ENCODE data around the gene ZSCAN22.

ZSCAN22 gene

GRCh38 chr19:58349590-58349989 lies 22.8 kb downstream of the ZSCAN22 start:
- no peak for TF ChIP-seq CTCF (IDR thresholded peaks at IDR 0.05; ENCODE audit: control extremely low read depth, extremely low read depth, low read depth, missing control alignments)
- ChIA-PET CTCF (interaction anchor here (1.0 to 2.3 kb wide), 3 partner anchors 13 to 20 kb away, joined by 3 to 12 read pairs (median 5); partner anchors contain the start of gene ZNF497), POLR2A (interaction anchor here (0.9 kb wide), 1 partner anchor 57 kb away, joined by 3 read pairs; no protein-coding TSS in a partner anchor)
- DNase-seq (ENCODE audit: extremely low spot score) = no peak

GRCh38 chr19:58350001-58350861 lies 23.4 kb downstream of the ZSCAN22 start:
- TF ChIP-seq CTCF (IDR thresholded peaks at IDR 0.05; ENCODE audit: control extremely low read depth, extremely low read depth, low read depth, missing control alignments) = no peak
- POLR2A ChIA-PET = interaction anchor here (0.9 kb wide), 1 partner anchor 57 kb away, joined by 3 read pairs; no protein-coding TSS in a partner anchor
- no peak for DNase-seq (ENCODE audit: extremely low spot score)
- CTCF ChIA-PET = interaction anchor here (1.0 to 2.3 kb wide), 3 partner anchors 13 to 20 kb away, joined by 3 to 12 read pairs (median 5); partner anchors contain the start of gene ZNF497

- no peak for DNase-seq (ENCODE audit: extremely low spot score)
- POLR2A ChIA-PET = no interaction called here
- CTCF ChIA-PET = interaction anchor here (1.8 to 2.3 kb wide), 2 partner anchors 12 to 21 kb away, joined by 5 to 12 read pairs; partner anchors contain the start of gene ZNF497
- TF ChIP-seq CTCF (IDR thresholded peaks at IDR 0.05; ENCODE audit: control extremely low read depth, extremely low read depth, low read depth, missing control alignments) = no peak
These were observed 24.2 kb downstream of the ZSCAN22 start for GRCh38 chr19:58350871-58351557.

GRCh38 chr19:58351558-58351878 lies 24.7 kb downstream of the ZSCAN22 start:
- no peak for TF ChIP-seq CTCF (IDR thresholded peaks at IDR 0.05; ENCODE audit: control extremely low read depth, extremely low read depth, low read depth, missing control alignments)
- ChIA-PET POLR2A (interaction anchor here (0.5 to 0.8 kb wide), 2 partner anchors 11 kb away, joined by 4 to 9 read pairs; partner anchors contain the start of gene ZNF497), CTCF (interaction anchor here (1.0 to 2.3 kb wide), 2 partner anchors 11 to 21 kb away, joined by 3 to 12 read pairs; partner anchors contain the start of gene ZNF497)
- DNase-seq (ENCODE audit: extremely low spot score) = no peak

GRCh38 chr19:58351990-58352755 lies 25.4 kb downstream of the ZSCAN22 start:
- no peak for TF ChIP-seq CTCF (IDR thresholded peaks at IDR 0.05; ENCODE audit: control extremely low read depth, extremely low read depth, low read depth, missing control alignments)
- ChIA-PET POLR2A (interaction anchor here (0.5 to 0.8 kb wide), 2 partner anchors 10 to 12 kb away, joined by 4 to 9 read pairs; partner anchors contain the start of gene ZNF497), CTCF (interaction anchor here (1.0 kb wide), 1 partner anchor 20 kb away, joined by 3 read pairs; no protein-coding TSS in a partner anchor)
- DNase-seq (ENCODE audit: extremely low spot score) = no peak

Measured in GM10248 (cell line).